Measurements from ENCODE around the gene CAMSAP1. TPM values are rescaled to one million over a fixed set of nuclear protein-coding genes. Genes with fewer than 3 reads are reported as not detected.

CAMSAP1 gene
- total and polyA plus RNA-seq, 2 donors (not counting 1 experiment from before 2014, with no cell fraction given), result 6.6 to 31.0 TPM

DNA sequence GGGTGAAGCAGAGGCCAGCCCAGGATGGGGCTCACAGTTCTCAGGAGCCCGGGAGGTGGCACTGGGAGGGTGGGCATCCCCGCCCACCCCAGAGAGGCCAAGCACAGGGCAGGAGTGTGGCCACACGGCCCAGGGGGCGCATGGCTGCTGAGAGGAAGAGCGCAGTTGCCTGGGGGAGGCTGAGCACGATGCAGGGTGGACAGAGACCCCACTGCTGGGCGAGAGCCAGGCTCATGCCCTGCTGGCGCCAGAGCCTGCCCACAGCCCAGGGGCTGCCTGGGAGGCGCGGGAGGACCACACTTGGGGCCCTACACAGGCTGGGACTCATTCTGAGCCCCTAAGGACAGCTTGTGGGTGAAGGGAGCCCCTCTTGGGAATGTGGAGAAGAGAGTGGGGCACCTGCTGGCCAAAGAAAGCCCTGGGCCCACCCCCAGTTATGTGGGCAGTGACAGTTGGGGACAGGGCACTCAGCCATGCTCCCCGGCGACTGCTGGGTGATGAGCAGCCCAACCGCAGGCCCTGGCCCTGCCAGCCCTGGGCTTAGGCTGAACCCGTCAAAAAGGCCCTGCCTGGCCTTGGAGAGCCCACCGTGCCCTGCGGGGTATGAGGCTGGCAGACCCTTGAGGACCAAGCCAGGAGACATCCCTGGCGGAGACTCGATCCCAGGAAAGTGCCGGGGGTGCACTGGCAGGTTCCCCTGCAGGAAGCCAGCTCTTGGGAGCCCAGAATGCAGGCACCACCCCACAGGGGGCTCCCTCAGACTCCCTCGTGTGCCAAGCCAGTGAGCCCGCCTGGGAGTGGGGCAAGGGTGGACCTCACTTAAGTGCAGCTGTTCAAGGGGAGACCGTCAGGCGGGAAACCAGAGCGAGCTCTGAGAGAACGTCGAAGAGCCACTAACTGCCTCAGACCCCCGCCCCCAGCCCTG is 21.6 kb upstream of the CAMSAP1 start:
- Histone ChIP-seq H3K4me2 (replicated peaks; ENCODE audit: low read depth, low read length, poor library complexity, severe bottlenecking) (no peak overlapping the region), H3K9ac (ENCODE audit: low read length) (no peak overlapping the region), H3K27me3 (replicated peaks in 1 of 4; ENCODE audit: control extremely low read depth in 1 of 4, control insufficient read depth in 3 of 4, insufficient read depth in 4 of 4, low read length in 3 of 4) (no peaks in the 10 kb centered on the region), H3K36me3 (replicated peaks in 1 of 2; ENCODE audit: control extremely low read depth in 1 of 2, control insufficient read depth in 1 of 2, extremely low read depth in 1 of 2, insufficient read depth in 2 of 2, low read length in 1 of 2) (peaks cover 0 to 21% of the 10 kb centered on the region in 2 experiments), H2AFZ (ENCODE audit: insufficient read depth, low read depth, low read length, poor library complexity, severe bottlenecking) (no peak overlapping the region), H3K27ac (ENCODE audit: low read length in 2 of 2) (no peak overlapping the region), H3K4me3 (ENCODE audit: control extremely low read depth in 1 of 5, extremely low read depth in 1 of 5, insufficient read depth in 1 of 5, low read depth in 2 of 5, low read length in 4 of 5) (no peak overlapping the region), H3K9me3 (ENCODE audit: control extremely low read depth in 1 of 3, control insufficient read depth in 2 of 3, insufficient read depth in 1 of 3, low read length in 2 of 3) (no peaks in the 10 kb centered on the region), H4K20me1 (ENCODE audit: control insufficient read depth, insufficient read depth, low read length, poor library complexity, severe bottlenecking) (no peaks in the 10 kb centered on the region), H3K79me2 (ENCODE audit: control insufficient read depth, insufficient read depth, low read length) (no peaks in the 10 kb centered on the region), H3K4me1 (ENCODE audit: control insufficient read depth in 2 of 2, insufficient read depth in 2 of 2, low read length in 2 of 2) (no peaks in the 10 kb centered on the region)
- intact Hi-C loops (cut with micrococcal nuclease), result no loop called here
- ChIA-PET POLR2A (no interaction called here), CTCF (no interaction called here)
- H3K27ac Mint-ChIP-seq, result no peak overlapping the region
- H3K27me3 Mint-ChIP-seq, result no peaks in the 10 kb centered on the region
- WGBS (ENCODE audit: insufficient coverage), result 96% methylated on average over 27 of the region's 27 CpGs
- no peak for DNase-seq
- no peaks in the 10 kb centered on the region for H3K9me3 Mint-ChIP-seq (ENCODE audit: insufficient read depth)
- no peak for TF ChIP-seq EZH2 (IDR thresholded peaks at IDR 0.05; ENCODE audit: borderline replicate concordance, insufficient read depth, low read depth, low read length, poor library complexity, severe bottlenecking)
- TF ChIP-seq, protein P1, sequence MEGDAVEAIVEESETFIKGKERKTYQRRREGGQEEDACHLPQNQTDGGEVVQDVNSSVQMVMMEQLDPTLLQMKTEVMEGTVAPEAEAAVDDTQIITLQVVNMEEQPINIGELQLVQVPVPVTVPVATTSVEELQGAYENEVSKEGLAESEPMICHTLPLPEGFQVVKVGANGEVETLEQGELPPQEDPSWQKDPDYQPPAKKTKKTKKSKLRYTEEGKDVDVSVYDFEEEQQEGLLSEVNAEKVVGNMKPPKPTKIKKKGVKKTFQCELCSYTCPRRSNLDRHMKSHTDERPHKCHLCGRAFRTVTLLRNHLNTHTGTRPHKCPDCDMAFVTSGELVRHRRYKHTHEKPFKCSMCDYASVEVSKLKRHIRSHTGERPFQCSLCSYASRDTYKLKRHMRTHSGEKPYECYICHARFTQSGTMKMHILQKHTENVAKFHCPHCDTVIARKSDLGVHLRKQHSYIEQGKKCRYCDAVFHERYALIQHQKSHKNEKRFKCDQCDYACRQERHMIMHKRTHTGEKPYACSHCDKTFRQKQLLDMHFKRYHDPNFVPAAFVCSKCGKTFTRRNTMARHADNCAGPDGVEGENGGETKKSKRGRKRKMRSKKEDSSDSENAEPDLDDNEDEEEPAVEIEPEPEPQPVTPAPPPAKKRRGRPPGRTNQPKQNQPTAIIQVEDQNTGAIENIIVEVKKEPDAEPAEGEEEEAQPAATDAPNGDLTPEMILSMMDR (IDR thresholded peaks at IDR 0.05), result no peak
- no peak overlapping the region for H3K4me3 Mint-ChIP-seq
- no peaks in the 10 kb centered on the region for H3K4me1 Mint-ChIP-seq
- no peak for ATAC-seq (ENCODE audit: low read depth)

DNA sequence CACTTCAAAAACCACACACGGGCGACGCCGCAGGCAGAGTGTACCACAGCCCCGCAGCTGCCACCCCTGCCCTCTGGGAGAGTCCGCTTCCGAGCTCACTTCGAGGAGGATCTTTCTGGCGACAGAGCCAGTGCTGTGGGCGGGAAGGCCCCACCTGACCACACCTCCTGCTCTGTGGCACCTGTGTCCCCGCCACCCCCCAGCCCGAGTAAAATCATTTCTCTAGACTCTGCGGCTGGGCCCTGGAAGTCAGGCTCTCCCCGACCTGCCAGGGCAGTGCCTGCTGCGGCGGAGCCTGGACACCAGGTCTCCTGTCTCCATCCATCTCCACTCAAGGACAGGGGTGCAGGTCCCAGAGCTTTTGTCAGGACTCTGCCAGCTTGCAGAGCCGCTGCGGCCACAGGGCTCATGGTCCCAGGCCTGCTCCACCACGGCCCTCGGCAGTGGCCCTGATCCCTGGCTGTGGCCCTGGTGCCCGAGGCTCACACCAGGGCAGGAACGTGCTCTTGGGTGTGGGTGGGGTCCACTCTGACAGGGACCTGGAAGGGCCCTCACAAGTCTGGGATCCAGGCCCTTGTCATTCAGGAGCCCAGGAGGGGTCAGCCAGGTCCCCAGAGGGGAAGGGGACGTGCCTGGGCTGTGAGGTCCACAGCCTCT is 20.9 kb upstream of the CAMSAP1 start:
- H3K4me2 ChIP-seq (replicated peaks; ENCODE audit: low read depth, low read length, poor library complexity, severe bottlenecking), result no peak overlapping the region
- DNase-seq (no peak), ATAC-seq (ENCODE audit: low read depth) (no peak)
- POLR2A ChIA-PET, result no interaction called here
- Mint-ChIP-seq H3K4me1 (no peaks in the 10 kb centered on the region), H3K27me3 (no peaks in the 10 kb centered on the region), H3K4me3 (no peak overlapping the region), H3K27ac (no peak overlapping the region), H3K9me3 (ENCODE audit: insufficient read depth) (no peaks in the 10 kb centered on the region)
- no peaks in the 10 kb centered on the region for H3K4me1 ChIP-seq (ENCODE audit: control insufficient read depth in 2 of 2, insufficient read depth in 2 of 2, low read length in 2 of 2)
- H3K9me3 ChIP-seq (ENCODE audit: control extremely low read depth in 1 of 3, control insufficient read depth in 2 of 3, insufficient read depth in 1 of 3, low read length in 2 of 3), result no peaks in the 10 kb centered on the region
- no peak for TF ChIP-seq EZH2 (IDR thresholded peaks at IDR 0.05; ENCODE audit: borderline replicate concordance, insufficient read depth, low read depth, low read length, poor library complexity, severe bottlenecking)
- TF ChIP-seq, protein P1 (IDR thresholded peaks at IDR 0.05), result no peak
- H3K36me3 ChIP-seq (replicated peaks in 1 of 2; ENCODE audit: control extremely low read depth in 1 of 2, control insufficient read depth in 1 of 2, extremely low read depth in 1 of 2, insufficient read depth in 2 of 2, low read length in 1 of 2), result peaks cover 0 to 17% of the 10 kb centered on the region in 2 experiments
- no peak overlapping the region for H3K4me3 ChIP-seq (ENCODE audit: control extremely low read depth in 1 of 5, extremely low read depth in 1 of 5, insufficient read depth in 1 of 5, low read depth in 2 of 5, low read length in 4 of 5)
- H3K9ac ChIP-seq (ENCODE audit: low read length), result no peak overlapping the region
- no peaks in the 10 kb centered on the region for H3K27me3 ChIP-seq (replicated peaks in 1 of 4; ENCODE audit: control extremely low read depth in 1 of 4, control insufficient read depth in 3 of 4, insufficient read depth in 4 of 4, low read length in 3 of 4)
- H3K79me2 ChIP-seq (ENCODE audit: control insufficient read depth, insufficient read depth, low read length), result no peaks in the 10 kb centered on the region
- H2AFZ ChIP-seq (ENCODE audit: insufficient read depth, low read depth, low read length, poor library complexity, severe bottlenecking), result no peak overlapping the region
- intact Hi-C loops (cut with micrococcal nuclease), result no loop called here
- no peaks in the 10 kb centered on the region for H4K20me1 ChIP-seq (ENCODE audit: control insufficient read depth, insufficient read depth, low read length, poor library complexity, severe bottlenecking)
- H3K27ac ChIP-seq (ENCODE audit: low read length in 2 of 2), result no peak overlapping the region
- WGBS (ENCODE audit: insufficient coverage), result 91% methylated on average over 23 of the region's 23 CpGs
- CTCF ChIA-PET, result no interaction called here
